GM18867 (cell line): ENCODE data around the gene DCLK1.
"Not testable (repeated sequence)": the region's sequence is repeated elsewhere in the genome, so short reads cannot be mapped to it uniquely, and the experiment has no call there.

Source experiments
- ATAC-seq: cut with Tn5 transposase; IDR thresholded peaks from one replicate; pipeline ENCODE4 v1.9.1; 2021; ENCODE audit warnings: mild to moderate bottlenecking, moderate library complexity; ENCODE audit not compliant: unreplicated experiment

The DCLK1 gene

DNA sequence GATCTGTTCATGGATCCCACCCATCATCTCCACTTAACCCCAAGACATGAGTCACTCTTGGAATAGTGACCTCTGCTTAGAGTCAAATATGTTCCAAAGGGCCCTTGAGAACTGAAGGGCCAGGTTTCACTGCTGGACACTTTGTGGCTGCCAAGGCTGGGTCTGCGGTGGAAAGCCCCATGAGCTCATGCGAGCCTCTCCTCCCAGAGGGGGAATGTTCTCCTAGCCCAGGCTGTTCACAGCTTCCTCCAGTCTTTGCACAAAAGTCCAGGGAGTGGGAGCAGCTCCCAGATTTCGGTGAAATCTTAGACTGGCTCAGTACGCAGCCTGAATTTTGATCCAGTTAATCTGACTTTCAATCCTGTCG lies 732 bp upstream of the DCLK1 start:
- no peak for ATAC-seq

DNA sequence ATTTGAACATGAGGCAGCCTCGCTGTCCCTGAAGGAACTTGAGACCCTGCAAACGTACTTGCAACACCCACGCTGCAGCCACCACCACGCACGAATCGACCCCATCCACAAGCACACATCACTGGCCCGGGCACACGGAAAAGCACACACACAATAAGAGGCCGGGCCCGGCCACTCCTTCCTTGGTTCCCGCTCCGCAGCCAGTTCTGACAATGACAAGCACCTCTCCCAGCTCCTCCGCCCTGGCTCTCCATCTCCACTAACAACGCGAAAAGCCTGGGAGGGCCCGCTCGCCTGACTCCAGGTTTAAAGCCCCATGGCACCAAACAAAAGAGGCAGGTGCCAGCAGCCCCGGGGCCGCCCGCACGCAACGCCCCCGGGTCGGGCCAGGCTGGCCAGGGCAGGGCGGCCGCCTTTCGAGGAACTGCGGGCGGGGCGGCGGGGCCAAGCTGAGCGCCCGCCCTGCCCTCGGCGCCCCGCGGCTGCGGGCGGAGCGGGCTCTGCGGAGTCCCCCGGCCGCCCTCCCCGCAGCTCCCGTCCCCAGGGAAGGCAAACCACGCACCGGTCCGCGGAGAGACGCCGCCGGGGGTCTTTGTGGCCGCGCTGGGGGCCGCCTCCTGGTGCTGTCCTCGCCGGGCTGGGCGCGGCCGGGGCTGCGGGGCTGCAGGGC lies 495 bp downstream of the DCLK1 start:
- no peak for ATAC-seq

DNA sequence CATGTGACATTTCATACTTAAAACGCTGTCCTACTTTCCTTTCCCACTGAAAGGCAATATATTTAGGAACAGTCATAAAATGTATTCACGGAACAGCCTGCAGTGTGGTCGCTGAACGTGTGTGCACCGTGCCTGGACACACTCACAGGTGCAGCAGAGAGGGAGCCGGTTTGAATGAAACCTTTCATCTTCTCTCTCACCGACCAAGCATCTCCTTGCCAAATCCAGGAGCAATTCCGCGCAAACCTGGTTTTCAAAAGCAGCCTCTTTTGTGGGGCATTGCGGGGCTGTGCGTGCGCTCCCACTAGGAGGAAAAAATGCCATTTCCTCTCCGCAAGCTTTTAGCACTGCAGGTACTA lies 1.0 kb downstream of the DCLK1 start:
- ATAC-seq: no peak

DNA sequence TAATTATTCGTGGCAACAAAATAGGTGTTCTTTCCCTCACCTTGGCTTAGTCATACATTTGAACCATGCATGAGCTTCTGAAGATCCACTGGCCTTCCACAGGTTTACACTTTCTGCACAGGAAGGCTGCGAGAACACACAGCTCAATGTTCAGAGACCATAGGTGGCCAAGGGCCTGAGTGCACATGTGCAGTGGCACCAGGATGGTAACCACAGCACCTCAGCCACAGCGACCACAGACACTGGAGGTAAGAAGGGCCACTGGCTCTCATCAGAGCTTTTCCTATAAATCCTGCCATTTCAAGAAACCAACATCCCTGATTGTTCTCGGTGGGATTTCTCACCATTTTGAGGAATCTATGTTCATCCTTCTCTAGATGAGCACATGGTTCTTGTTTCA lies 1.6 kb downstream of the DCLK1 start:
- ATAC-seq: no peak

DNA sequence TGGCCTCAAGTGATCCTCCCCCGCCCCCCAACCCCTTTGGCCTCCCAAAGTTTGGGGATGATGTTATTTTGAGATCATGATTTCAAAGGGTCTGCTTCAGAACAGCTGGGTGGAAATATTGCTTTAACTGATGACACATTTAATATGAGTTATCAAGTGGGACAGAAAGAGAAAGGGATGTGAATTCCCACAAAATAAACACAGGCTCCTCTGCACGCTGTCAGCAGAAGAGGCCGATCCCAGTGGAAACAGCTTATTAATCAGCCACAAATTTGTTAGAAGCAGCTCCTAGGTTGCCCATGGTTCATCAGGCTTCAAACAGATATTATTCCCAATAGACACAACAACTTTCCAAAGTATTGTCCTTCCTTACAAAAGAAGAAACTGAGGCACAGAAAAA lies 4.7 kb downstream of the DCLK1 start:
- ATAC-seq: no peak

DNA sequence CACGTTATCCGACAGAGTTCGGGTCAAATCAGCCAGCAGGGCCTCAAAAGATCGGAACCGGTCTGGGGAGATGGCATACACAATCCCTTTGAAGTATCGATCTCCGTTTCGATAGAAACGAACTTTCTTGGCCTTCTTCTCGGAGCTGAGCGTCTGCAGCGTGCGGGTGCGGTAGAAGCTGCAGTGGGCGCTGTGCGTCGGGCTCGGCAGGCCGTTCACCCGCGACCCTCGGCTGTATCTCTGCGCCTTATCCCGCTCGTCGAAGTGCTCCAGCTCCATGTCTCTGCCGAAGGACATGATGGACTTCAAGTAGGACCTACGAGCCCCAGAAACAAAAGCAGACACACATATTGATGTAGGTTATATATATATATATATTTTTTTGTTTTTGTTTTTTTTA lies 5.3 kb downstream of the DCLK1 start:
- no peak for ATAC-seq

DNA sequence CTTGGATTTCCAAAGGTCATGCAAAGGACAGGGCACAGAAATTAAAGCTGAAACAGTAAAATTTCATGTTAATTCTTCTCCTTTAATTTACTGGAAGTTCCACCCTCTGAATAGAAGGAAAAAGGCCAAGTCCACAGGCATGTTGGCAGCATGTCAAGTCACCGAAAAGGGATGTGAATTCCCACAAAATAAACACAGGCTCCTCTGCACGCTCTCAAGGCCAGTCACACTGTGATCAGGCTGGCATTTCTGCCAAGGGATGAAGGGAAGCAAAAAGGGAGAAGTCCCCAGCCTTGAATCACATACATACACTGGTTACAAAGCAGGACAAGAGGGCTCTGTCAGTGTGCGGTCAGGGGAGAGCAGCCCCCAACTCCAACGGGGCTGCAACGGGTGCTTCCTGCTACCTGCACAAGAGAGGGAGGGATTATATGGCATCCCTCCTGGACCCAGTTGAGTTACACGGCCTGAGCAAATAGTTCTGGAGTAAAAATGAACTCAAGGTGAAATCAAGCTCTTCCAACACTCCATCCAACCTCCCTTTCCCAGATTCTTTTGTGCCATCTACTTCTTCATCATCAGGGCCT lies 6.9 kb downstream of the DCLK1 start:
- ATAC-seq: no peak

DNA sequence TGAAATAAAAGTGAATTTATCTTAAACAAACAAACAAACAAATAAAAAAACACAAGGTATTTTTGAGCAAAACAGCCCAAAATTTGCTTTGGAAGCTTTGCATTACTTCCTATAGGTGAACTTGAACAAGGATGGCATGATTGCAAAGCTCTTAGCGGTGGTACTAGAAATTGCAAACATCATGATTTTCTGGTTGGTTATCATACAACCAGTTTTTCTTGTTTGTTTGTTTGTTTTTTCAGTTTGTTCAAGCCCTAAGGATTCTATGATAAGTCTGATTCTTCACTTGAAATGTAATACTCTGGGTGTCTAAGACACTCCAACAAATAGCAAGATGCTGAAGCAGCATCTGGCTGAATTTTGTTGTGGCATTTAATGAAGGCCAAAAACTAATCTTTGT lies 15.9 kb downstream of the DCLK1 start:
- ATAC-seq: no peak

DNA sequence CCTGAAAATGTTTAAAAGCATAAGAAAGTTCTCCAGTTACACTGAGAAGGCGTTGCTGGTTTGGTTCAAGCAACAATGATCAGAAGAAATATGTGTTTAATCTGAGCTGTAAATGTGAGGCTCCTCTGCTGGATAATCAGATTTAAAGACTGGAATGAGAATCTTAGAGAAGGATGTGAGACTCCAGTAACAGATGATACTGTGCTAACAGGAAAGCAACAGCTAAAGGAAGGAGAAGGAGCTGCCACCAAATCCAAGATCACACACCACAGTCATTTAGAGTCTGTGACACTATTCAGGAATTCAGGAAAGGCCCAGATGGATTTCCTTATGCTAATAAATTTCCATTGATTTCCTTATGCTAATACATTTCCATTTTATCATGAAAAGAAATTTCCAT lies 16.9 kb downstream of the DCLK1 start:
- no peak for ATAC-seq

DNA sequence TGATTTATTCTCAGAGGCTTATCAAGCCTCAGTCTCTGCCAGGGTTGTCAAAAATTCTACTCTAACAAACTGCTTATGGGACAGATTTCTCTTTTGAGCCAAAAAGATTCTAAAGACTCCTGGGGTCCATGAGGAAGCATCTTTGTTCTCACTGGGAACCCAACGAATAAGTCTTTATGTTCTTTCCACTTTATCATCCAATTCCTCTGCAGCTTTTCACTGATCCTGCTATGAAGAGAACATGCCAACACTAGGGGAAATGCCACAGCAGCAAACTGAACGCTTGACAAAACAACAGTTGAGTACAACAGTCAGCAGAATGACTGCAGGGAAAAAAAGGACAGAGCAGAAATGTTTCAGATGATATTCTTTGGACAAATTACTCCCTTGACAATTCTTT lies 22.2 kb downstream of the DCLK1 start:
- ATAC-seq: no peak

DNA sequence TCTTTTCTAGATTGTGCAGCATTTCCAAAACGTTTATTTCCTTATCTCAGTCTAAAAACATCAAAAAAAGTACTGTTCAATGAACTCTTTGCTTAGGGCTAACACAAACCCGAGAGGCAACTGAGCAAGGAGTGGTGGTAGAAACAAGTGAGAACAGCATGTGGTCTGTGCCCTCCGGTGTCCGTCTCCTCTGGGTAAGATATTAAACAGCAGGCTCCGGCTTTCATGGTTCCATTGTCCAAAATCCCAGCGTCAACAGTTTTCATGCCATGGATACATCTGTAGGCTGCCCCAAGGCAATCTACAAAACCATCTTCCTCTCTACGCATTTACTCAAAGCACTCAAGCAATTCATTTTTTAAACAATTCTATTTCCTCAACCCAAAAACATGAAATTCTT lies 22.8 kb downstream of the DCLK1 start:
- no peak for ATAC-seq

DNA sequence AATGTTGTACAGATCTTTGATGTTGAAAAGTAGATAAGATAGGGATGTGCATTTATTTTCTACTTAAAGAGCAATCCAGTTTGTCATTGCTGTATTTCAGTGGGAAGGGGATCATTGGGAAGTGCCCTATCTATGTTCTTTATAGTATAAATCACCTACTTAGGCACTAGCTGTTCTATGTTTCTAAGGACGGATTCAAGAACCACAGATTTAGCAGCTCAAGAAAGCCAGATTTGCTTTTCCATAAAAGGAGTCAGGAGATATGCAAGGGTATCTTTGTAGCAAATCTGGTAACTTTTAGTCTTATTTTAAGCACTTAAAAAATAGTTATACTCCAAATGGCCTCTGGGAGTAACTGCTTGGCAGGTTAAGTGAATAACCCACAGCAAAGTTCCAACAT lies 23.7 kb downstream of the DCLK1 start:
- no peak for ATAC-seq

DNA sequence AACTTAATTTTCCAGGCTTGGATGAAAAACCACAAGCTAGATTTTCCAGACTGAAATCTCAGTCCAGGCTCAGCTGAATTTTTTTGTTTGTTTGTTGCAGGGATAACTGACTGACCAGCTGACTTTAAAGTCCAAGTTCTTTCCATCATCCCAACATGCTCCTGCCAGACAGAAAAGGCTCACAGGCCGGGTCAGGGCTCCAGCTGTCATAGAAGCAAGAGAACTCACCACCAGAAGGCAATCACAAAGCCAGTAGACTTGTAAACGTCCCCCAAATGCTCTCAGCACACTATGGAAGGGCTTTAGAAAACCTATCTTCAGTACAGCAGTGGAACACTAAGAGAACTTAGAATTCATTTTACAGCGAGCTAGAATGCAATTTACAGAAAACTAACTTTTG lies 25.5 kb downstream of the DCLK1 start:
- no peak for ATAC-seq

DNA sequence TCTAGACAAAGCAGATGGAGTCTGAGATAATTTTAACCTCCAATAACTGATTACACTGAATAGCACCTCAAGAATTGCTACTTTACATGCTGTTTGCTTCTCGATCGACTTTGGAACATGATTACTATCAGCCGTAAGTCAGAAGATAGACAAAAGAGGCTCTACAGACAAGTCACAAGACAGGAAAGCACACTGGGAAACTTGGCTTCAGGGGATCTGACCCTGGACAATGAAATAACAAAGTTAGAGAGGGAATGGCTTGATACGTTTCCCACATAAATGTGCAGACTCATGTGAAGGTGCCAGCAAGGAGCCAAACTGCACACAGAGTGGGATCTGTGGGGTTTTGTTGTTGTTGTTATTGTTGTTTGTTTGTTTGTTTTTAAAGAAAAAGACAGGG lies 28.5 kb downstream of the DCLK1 start:
- no peak for ATAC-seq

DNA sequence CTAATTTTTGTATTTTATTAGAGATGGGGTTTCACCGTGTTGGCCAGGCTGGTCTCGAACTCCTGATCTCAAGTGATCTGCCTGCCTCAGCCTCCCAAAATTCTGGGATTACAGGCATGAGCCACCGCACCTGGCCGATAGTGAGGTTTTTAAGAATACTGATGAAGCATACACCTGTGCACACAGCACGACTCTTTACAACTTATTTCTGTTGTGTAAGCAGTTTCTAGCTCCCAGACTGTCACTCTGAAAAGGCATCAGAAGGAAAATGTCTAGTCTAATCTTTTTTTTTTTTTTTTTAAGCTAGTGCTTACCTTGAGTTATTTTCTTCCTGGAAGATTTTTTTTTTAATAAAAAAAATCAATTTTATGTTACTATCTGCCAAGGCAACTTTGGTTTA lies 29.3 kb downstream of the DCLK1 start:
- not testable (repeated sequence) for ATAC-seq

DNA sequence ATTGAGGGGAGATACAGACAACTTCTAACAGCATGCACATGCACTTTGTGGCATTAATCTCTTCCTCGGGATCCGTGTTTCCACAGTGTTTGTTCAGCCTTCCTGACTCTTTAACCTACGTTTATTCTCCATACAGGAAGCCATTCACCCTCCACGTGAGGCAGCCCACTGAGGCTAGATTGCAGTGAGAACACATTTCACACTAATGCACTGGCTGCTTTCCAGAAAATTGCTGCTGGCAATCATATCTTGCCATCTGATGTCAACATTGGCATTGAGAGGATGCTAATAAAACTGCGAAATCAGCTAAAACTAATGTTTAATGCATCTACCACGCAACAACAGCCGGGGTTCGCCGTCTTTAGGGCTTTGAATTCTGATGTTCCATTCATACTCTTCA lies 30.0 kb downstream of the DCLK1 start:
- ATAC-seq: no peak

DNA sequence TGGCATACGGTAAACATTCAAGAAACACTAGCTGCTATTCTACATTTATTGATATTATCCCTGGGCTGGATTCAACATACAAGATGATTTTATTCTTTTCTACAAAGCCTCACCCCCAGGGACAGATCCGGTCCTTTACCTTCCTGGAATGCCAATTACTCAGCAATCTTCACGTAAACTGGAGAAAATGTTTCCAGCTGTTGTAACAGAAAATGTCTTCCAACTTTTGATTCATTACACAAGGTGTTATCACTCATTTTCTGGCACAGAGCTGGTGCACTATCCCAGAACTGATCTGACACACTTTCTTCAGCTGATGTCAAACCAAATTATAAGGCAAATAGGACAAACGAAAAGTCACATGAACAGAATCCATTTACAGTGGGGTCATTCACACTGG lies 33.1 kb downstream of the DCLK1 start:
- no peak for ATAC-seq

DNA sequence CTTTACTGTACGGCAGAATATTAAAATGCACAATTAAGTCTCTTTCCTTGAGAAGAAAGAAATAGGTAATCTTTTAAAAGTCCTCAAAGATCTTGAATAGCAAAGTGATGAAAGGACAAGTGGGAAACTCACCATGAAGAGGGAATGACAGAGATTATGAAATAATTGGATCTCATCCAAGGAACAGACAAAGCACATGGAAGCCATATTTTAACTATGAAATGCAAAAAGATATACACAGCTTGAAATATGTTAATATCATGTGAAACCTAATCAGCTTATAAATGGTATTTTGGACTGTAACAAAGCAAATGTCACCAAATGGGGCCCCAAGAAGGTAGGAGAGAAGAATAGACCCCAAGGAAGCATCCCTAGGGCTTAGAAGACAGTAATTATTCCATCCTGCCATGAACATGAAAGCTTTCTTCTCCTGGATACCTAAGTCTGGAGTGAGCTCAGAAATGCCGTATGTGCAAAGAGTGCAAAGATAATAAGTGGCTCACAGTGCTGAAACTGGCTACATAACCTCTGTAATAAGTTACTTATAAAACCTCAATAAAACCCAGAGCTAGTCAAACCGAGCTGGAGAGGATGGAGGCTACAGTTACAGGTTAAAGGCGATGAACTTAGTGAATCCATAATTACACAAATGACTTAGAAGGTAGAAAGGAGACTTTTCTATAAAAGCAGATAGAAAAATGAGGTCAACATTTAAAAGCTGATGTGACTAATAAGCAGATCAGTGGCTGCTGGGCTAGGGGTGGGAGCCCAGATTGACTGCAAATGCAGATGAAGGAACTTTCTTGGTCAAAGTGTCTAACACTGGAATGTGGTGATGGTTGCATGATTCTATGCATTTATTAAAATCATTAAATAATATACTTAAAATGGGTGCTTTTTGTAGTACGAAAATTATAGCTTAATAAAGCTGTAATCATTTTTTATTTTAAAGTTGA lies 34.4 kb downstream of the DCLK1 start:
- ATAC-seq: no peak

DNA sequence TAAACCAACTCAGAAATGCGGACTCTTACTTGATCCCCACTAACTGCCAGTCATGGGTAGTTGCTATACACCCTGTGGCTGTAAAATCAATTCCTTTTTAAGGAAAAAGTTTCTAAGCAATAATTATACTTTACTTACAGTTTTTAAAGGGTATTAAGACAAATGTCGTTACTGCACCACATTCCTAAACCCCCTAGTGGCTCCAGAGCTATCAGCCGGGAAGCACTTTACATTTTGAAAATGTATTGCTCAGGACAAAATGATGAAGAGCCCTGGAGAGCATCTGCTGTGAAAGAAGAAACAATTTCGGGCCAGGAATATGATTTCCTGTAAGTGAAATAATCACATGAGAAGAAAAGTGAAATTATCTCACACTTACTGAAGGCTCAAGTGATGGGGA lies 36.7 kb downstream of the DCLK1 start:
- no peak for ATAC-seq

DNA sequence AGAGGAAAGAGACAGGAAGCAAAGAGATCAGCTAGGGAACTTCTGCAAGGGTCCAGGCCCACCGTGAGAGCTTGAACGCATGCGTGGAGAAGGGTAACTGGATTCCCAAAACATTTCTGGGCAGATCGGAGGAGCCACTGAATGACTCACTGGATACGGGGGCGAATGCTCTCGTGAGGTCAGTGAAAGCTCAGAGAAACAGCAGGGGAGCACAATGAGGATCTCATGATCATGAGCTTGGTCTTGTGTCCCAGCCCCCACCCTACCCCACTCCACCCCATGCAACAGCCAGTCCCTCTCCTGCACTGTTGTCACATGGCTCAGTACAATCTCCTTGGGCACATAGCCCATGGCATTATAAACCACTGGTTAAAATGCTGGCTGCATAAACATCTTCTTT lies 40.6 kb downstream of the DCLK1 start:
- ATAC-seq: no peak

DNA sequence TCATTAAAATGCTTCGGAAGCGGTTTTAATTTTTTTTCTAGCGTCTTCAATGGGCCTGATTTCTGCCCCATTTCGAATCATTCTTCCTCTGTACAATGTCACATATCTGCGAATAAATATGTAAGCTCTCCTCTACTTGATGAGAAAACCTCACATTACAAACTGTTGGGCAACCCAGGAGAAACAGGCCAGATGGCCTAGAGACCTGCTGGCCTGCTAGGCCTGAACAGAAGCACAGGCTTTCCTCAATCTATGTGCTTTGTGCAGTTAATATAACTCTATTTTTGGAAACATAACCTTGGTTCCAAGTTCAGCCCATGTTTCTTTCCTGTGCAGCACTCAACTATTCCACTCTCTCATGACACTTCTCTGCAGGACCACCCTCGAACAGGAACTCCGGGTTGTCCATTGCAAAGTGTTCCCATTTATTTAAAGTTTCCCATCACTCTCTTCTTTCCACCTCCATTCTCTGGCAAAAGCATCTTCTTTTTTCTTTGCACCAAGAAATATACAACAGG lies 42.0 kb downstream of the DCLK1 start:
- ATAC-seq: no peak

DNA sequence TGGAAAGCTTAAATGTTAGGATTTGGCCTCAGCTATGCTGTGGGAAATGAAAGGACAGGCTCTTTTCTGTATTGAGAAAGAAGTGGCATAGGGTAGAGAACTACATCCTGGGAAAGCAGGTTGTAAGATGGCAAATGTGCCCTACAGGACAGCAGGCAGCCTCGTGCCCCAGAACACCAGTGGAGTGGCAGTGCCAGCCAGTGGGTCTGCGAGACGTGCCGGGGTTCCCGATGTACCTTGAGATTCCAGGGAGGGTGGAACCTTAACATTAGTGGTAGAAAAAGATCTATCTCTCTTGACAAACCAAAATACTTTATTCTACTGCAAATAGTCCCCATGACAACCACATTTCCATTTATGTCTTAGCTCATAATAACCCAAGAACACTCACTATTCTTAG lies 42.7 kb downstream of the DCLK1 start:
- ATAC-seq: no peak
